AG09319 (cell line): Measurements from ENCODE around the gene PLCB1.

Source experiments
- DNase-seq: peaks from one replicate; pipeline ENCODE4 v3.0.0-alpha.2; 2010; ENCODE audit warnings: low read depth; ENCODE audit errors: extremely low read depth
- TF ChIP-seq, protein P1 (sequence below): IDR thresholded peaks from 2 replicates; pipeline ENCODE4 v1.5.1; 2011; ENCODE audit warnings: low read depth, mild to moderate bottlenecking, inconsistent platforms, low read length, moderate library complexity

The PLCB1 gene

DNA sequence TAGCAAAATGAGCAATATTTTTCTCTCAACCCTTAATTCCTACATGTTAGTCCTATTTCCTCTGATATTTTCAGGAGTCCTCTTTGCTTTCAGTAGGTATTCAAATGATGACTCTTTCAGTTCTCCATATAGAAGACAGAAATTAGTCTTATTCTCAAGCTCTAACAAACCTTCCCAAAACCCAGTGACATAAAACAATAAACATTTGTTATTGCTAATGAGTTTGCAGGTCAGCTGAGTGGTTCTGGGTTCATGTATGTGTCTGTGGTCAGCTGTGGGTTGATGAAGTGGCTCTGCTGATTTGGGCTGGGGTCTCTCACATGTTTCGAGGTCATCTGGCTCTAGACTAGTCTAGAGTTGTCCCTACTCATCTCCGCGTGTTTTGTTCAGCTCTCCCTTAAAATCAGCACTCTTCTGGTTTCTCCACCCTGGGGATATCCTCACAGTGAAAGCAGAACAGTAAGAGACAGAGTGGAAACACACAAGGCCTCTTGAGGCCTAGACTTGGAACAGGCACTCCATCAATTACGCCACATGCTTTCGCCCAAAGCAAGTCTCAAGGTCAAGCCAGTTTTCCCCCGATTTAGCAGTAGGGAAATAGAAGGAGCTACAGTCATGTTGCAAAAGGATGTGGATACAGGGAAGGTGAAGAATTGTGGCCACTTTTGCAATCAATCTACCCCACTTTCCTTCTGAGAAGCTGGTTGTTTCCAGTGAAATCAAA is 273.0 kb downstream of the PLCB1 start:
- DNase-seq, result no peak
- TF ChIP-seq, protein P1, sequence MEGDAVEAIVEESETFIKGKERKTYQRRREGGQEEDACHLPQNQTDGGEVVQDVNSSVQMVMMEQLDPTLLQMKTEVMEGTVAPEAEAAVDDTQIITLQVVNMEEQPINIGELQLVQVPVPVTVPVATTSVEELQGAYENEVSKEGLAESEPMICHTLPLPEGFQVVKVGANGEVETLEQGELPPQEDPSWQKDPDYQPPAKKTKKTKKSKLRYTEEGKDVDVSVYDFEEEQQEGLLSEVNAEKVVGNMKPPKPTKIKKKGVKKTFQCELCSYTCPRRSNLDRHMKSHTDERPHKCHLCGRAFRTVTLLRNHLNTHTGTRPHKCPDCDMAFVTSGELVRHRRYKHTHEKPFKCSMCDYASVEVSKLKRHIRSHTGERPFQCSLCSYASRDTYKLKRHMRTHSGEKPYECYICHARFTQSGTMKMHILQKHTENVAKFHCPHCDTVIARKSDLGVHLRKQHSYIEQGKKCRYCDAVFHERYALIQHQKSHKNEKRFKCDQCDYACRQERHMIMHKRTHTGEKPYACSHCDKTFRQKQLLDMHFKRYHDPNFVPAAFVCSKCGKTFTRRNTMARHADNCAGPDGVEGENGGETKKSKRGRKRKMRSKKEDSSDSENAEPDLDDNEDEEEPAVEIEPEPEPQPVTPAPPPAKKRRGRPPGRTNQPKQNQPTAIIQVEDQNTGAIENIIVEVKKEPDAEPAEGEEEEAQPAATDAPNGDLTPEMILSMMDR, result no peak

DNA sequence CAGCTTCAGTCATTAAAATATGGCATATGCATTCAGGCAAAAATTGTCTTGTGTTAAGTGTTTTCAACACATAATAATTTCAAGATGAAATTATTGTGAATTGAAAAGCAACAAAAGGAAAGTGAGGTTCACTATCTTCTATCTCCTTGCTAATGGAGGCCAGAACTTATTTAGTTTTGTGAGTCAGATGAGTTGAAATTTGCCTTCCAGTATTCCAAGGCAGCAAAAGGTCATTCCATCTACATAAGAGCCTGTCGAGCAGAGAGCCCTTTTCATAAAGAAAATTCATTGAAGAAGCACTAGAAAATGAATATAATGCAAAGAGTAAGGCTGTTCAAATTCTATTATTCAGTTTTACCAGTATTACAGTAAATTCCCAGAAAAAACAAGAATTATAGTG is 274.3 kb downstream of the PLCB1 start:
- DNase-seq, result no peak
- TF ChIP-seq, protein P1, result no peak

DNA sequence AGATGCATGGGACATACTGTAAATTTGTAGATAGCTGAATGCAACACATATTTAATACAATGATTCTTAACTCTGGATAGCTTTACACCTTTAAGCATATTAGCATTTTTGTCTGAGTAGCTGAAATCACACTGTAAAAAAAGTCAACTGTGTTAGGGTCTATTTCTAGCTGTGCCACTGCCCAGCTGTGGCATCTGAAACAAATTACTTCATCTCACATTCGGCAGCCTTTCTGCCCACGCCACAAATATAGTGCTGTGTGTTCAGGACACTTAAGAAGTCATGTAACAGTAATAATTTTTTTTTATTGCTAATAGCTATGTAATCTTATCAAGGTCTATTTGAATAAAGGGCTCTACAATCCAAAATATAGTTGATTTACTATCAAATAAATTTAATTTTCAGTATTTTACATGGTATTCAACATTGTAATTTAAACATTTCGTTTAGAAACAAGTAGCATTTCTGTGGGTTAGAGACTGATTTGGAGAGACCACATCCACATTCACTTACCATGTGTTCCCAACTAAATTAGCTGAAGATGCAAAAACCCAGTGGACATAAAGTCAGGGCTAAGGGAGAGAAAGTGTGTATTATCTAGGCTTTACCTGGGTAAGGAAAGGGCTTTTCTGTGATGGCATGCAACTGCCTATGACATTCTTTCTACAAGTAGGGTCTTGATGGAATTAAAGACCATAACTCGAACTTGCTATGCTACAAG is 276.7 kb downstream of the PLCB1 start:
- no peak for DNase-seq
- TF ChIP-seq, protein P1, result no peak

DNA sequence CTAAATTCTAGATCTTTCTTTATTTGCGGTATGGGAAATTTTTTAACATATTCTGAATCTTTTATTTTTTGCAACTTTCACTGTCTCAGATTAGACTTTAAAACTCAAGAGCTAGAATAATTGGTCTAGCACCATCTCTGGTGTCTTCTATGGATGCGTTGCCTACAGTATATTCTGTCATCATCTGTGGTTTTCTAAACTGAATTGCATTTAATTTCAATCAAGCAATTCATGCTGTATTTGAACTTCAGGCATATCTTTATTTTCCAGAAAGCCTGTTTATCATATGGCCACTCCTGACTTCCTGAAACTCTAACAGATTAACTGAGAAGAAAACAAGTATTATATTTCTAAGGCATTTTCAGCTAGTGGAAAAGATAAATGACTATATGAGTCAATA is 281.6 kb downstream of the PLCB1 start:
- TF ChIP-seq, protein P1, result no peak

DNA sequence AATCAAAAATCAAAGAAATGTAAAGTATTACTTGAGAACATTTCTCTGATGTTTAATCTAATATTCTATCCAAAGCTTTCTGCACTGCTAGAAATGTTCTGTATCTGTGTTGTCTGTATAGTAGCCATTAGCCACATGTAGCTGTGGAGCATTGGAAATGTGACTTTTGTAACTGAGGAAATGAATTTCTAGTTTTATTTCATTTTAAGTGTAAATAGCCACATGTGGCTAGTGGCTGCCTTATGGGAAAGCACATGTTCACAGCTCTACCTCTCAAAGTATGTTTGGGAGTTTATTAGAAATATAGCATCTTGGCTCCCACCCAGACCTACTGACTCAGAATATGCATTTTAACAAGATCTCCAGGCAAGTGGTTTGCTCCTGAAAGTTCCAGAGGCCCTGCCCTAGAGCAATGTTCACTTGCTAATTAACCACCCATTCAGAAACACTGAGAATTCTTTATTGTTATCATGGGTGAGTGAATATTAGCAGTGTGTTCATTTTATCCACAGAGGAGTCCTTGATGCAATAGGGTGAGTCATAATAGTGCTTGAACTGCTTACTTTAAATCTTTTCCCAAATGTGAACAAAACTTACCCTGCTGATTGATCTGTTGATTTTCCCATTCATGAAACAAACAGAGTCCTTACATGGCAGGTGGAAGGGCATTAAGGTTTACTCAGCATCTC is 282.7 kb downstream of the PLCB1 start:
- DNase-seq, result peak; percentile 49

More for the DNA sequence above, 281.6 kb downstream of the PLCB1 start:
- no peak for DNase-seq

DNA sequence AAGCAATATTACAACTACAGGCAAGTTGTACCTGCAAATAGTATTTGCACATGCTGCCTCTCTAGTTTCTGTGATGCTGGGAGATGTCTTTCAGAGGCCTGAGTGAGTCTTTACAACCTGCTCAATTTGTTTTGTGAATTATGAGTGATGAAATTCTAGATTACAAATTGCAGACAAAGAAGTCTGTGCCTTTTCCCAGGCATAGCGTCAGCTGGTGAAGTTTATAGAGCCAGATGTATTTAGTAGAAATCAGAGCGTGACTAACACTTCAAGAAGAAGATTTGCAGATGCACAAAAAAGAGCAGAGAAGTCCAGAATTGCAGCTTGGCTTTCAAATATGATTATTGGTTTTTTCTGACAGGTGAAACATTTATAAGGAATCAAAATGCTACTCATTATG is 289.9 kb downstream of the PLCB1 start:
- TF ChIP-seq, protein P1, result no peak
- DNase-seq, result peak; percentile 18

More for the DNA sequence above, 282.7 kb downstream of the PLCB1 start:
- TF ChIP-seq, protein P1, result no peak

DNA sequence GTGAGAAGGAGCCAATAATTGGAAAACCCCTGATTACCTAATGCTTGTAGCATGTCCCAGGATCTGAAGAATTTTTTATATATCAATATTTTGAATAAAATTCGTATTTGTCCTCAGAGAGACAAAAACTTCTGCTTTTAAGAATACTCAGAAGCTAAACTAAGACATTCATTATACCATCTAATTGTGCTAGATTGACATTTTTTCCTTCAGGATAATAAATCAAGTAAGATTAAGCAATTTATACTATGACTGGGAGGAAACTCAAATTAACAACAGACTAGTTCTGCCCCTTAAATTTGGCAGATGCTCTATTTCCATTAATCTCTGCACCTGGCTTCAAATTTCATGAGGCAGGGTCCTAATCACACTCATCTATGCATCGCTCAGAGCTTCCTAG is 291.4 kb downstream of the PLCB1 start:
- TF ChIP-seq, protein P1, result no peak
- DNase-seq, result no peak
